ENCODE measurements around the gene CTSW.

The CTSW gene

DNA sequence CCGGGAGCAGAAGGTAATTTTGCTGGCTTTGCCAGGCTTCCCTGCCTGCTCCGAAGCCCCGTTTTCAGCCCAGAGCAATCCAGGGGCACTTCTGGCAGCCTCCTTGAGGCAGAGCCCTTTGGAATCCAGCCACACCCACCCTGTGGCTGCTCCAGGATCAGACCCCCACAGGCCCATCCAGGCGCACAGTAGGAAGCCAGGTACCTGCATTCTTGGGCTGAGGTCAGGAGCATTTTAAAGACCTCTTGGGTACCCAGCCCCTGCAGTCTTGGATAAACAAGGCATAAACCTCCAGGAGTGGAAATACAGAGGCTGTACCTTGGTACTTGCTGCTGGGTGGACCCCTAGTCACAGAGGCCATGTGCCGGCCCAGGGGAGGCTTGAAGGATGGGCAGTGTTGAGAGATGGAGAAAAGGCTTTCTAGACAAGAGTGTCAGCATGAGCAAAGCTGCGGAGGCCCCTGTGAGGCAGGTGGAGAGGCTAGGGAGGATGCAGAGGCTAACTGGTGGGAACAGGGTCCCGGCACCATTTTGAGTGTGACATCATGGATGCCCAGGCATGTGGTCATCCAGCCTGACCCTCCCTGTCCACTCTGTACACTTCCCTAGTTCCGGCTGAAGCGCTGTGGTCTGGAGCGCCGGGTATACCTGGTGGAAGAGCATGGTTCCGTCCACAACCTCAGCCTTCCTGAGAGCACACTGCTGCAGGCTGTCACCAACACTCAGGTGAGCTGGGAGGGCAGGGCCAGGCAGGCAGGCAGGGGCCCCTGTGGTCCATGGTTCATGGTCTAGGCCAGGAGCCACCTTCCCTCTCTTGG is 15.5 kb upstream of the CTSW start:
- H3K4me3 ChIP-seq: no peak overlapping the region
- peaks cover 43% of the 10 kb centered on the region; the same call in 1 of the 2 replicates for H3K36me3 ChIP-seq (ENCODE audit: insufficient read depth, low read length)
- H3K9ac ChIP-seq (ENCODE audit: insufficient read length): no peak overlapping the region
- H3K27ac ChIP-seq: no peak overlapping the region
- DNase-seq (ENCODE audit: low read depth, low spot score): no peak
- H3K9me3 ChIP-seq (ENCODE audit: low read depth, low read length): no peaks in the 10 kb centered on the region
- TF ChIP-seq FOXP2 (optimal IDR thresholded peaks at IDR 0.05; ENCODE audit: control extremely low read depth, extremely low read length, insufficient read depth) (no peak), EZH2 (IDR thresholded peaks at IDR 0.05) (no peak), POLR2AphosphoS5 (IDR thresholded peaks at IDR 0.05; ENCODE audit: borderline replicate concordance, low read depth, low read length) (no peak)

DNA sequence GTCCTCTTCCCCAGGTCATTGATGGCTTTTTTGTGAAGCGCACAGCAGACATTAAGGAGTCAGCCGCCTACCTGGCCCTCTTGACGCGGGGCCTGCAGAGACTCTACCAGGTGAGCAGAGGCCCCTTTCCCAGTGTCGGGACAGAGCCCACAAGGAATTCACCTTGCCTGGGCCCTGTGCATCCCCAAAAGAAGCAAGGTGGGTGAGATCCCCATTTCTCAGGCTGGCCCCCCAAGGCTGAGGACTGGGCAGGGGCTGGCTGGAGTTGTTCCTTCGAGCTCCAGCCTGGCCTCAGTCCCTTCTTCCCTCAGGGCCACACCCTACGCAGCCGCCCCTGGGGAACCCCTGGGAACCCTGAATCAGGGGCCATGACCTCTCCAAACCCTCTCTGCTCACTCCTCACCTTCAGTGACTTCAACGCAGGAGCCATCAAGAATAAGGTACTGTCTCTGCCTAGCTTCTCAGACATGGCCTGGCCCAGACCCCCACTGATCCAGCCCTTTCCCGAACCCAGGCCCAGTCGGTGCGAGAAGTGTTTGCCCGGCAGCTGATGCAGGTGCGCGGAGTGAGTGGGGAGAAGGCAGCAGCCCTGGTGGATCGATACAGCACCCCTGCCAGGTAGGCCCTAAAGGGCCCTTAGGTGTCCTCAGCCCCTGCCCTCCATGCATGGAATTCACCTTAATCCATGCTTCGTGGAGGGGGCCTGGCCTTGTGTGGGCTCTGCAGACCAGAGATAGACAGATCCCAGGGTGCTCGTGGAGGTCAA is 14.7 kb upstream of the CTSW start:
- H3K9ac ChIP-seq (ENCODE audit: insufficient read length): no peak overlapping the region
- TF ChIP-seq POLR2AphosphoS5 (IDR thresholded peaks at IDR 0.05; ENCODE audit: borderline replicate concordance, low read depth, low read length): no peak
- TF ChIP-seq EZH2 (IDR thresholded peaks at IDR 0.05): no peak
- TF ChIP-seq FOXP2 (optimal IDR thresholded peaks at IDR 0.05; ENCODE audit: control extremely low read depth, extremely low read length, insufficient read depth): no peak
- H3K4me3 ChIP-seq: no peak overlapping the region
- H3K9me3 ChIP-seq (ENCODE audit: low read depth, low read length): no peaks in the 10 kb centered on the region
- peaks cover 43% of the 10 kb centered on the region; the same call in 1 of the 2 replicates for H3K36me3 ChIP-seq (ENCODE audit: insufficient read depth, low read length)
- H3K27ac ChIP-seq: no peak overlapping the region
- DNase-seq (ENCODE audit: low read depth, low spot score): no peak

DNA sequence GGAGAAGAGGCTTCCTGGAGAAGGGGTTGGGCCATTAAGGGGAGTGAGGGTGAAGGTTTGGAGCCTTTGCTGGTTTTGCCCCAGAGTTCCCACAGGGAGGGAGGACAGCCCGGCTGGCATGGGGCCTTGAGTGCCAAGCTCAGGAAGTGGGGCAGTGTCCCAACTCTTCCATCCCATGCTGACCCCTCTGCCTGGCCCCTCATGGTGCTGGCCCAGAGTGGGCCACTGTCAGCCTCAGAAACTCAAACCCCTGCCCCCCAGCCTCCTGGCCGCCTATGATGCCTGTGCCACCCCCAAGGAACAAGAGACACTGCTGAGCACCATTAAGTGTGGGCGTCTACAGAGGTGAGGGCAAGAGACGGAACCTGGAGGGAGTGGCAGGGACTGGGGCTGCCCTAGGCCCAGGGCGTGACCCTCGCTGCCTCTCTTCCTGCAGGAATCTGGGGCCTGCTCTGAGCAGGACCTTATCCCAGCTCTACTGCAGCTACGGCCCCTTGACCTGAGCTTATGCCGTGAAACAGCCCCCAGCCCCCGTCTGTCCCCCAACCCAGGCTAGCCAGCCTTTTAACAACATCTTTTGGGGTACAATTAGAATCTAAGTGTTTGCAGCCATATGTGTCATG is 14.0 kb upstream of the CTSW start:
- no peak overlapping the region for H3K4me3 ChIP-seq
- TF ChIP-seq EZH2 (IDR thresholded peaks at IDR 0.05): no peak
- no peak for TF ChIP-seq FOXP2 (optimal IDR thresholded peaks at IDR 0.05; ENCODE audit: control extremely low read depth, extremely low read length, insufficient read depth)
- TF ChIP-seq POLR2AphosphoS5 (IDR thresholded peaks at IDR 0.05; ENCODE audit: borderline replicate concordance, low read depth, low read length): peak; percentile 12; the same call in 1 of the 2 replicates
- DNase-seq (ENCODE audit: low read depth, low spot score): no peak
- H3K9me3 ChIP-seq (ENCODE audit: low read depth, low read length): no peaks in the 10 kb centered on the region
- peaks cover 43% of the 10 kb centered on the region; the same call in 1 of the 2 replicates for H3K36me3 ChIP-seq (ENCODE audit: insufficient read depth, low read length)
- H3K27ac ChIP-seq: no peak overlapping the region
- H3K9ac ChIP-seq (ENCODE audit: insufficient read length): no peak overlapping the region

DNA sequence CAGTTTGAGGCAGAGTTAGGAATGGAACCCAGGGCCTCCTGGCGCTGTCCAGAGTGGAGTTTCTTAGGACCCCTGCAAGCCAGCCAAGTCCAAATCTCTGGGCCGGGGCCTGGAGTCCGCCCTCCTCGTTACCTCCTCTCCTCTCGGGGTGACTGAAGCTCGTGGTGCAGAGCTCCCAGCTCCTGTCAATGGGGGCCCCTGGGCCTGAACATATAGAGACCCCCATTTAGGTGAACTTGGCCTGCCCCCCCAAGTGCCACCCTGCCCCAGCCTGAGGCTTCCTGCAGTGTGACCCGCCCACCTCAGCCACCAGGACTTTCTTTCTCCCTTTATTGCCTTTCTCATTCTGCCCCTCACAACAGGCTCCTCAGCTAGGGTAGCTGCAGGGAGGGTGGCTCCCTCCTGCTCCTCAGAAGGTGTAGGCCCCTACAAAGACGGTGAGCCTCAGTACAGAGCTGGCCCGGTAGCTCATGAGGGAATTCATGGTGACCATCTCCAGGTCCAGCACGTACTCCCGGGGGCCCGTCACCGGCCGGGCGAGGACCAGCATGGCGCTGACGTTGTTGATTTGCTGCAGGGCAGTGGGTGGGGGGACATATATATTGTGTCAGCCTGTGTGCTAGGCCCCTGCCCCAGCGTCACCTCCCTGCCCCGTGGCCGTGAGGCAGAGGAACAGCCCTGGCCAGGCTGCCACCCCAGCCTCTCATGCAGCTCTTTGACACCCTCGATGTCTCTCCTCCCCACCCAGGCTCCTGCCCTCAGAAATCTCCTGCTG is 12.9 kb upstream of the CTSW start:
- no peak for TF ChIP-seq EZH2 (IDR thresholded peaks at IDR 0.05)
- TF ChIP-seq FOXP2 (optimal IDR thresholded peaks at IDR 0.05; ENCODE audit: control extremely low read depth, extremely low read length, insufficient read depth): no peak
- TF ChIP-seq POLR2AphosphoS5 (IDR thresholded peaks at IDR 0.05; ENCODE audit: borderline replicate concordance, low read depth, low read length): no peak
- H3K4me3 ChIP-seq: no peak overlapping the region
- no peak overlapping the region for H3K27ac ChIP-seq
- no peaks in the 10 kb centered on the region for H3K9me3 ChIP-seq (ENCODE audit: low read depth, low read length)
- DNase-seq (ENCODE audit: low read depth, low spot score): no peak
- H3K9ac ChIP-seq (ENCODE audit: insufficient read length): no peak overlapping the region
- peaks cover 43% of the 10 kb centered on the region; the same call in 1 of the 2 replicates for H3K36me3 ChIP-seq (ENCODE audit: insufficient read depth, low read length)

DNA sequence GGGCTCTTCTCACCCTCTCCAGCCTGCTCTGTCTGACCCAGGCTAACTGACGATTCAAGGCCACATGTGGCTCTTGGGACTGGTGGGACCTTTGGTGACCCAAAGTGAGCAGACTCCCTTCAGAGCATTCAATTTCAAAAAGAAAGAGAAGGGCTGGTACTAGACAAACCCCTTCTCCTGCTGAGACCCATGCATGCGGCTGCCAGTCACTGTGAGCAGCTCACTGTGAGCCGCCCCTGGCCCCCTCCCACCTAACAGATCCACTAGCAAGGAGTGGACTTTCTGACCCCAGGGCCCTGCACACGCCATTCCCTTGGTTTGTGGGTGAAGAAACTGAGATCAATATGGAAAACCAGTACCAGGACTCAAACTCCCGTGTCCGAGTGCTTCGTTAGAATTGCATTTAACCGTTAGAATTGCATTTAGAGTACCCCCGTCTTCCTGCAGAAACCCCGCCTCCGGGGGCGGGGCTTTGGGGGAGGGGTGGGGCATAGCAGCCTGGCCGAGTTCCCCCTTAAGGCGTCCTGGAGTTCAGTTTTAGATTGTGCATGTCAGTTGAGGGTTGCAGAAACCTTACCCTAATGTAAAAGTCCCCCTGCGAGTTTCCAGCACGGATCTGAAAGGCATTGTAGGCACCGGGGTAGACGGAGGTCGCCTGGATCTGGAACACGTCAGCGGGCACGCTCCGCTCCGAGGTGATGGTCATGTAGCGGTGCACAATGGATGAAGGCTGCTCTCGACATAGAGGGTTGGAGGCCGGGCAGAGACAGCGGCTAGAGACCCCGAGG is 12.2 kb upstream of the CTSW start:
- DNase-seq (ENCODE audit: low read depth, low spot score): no peak
- no peak overlapping the region; the same call in 1 of the 2 replicates for H3K4me3 ChIP-seq
- no peak for TF ChIP-seq POLR2AphosphoS5 (IDR thresholded peaks at IDR 0.05; ENCODE audit: borderline replicate concordance, low read depth, low read length)
- no peak for TF ChIP-seq EZH2 (IDR thresholded peaks at IDR 0.05)
- no peak for TF ChIP-seq FOXP2 (optimal IDR thresholded peaks at IDR 0.05; ENCODE audit: control extremely low read depth, extremely low read length, insufficient read depth)

DNA sequence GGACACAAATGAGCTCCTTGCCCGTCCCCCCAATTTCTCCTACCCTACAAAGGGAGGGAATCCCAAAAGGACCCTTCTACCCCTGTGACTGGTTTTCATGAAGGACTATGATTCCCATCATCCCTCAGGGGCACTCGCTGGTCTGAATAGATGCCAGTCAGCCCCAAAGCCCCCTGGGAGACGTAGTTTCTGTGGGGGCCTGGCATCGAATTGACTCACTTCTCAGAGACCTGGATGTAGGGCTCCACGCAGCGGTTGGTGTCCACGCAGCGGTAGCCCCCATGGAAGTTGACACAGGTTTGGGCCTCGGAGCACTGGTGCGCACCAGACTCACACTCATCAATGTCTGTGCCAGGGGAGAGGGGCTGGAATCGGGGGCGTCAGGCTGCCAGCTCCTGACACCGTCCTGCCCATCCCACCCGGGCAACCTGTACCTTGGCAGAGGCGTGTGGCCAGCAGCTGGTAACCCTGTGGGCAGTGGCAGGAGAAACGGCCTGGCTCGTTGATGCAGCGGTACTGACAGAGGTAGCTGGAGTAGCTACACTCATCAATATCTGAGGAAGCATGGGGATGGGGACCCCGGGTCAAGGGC is 11.5 kb upstream of the CTSW start:
- TF ChIP-seq FOXP2 (optimal IDR thresholded peaks at IDR 0.05; ENCODE audit: control extremely low read depth, extremely low read length, insufficient read depth) (no peak), POLR2AphosphoS5 (IDR thresholded peaks at IDR 0.05; ENCODE audit: borderline replicate concordance, low read depth, low read length) (no peak; the same call in 1 of the 2 replicates), EZH2 (IDR thresholded peaks at IDR 0.05) (no peak)
- Histone ChIP-seq H3K9me3 (ENCODE audit: low read depth, low read length) (no peaks in the 10 kb centered on the region), H3K36me3 (ENCODE audit: insufficient read depth, low read length) (peaks cover 29% of the 10 kb centered on the region; the same call in 1 of the 2 replicates), H3K9ac (ENCODE audit: insufficient read length) (no peak overlapping the region), H3K4me3 (no peak overlapping the region), H3K27ac (no peak overlapping the region)
- DNase-seq (ENCODE audit: low read depth, low spot score): no peak

More for the DNA sequence above, 12.2 kb upstream of the CTSW start:
- Histone ChIP-seq H3K27ac (peak overlapping the region; percentile 33; the same call in 1 of the 2 replicates), H3K9ac (ENCODE audit: insufficient read length) (no peak overlapping the region), H3K9me3 (ENCODE audit: low read depth, low read length) (no peaks in the 10 kb centered on the region), H3K36me3 (ENCODE audit: insufficient read depth, low read length) (peaks cover 36% of the 10 kb centered on the region; the same call in 1 of the 2 replicates)

DNA sequence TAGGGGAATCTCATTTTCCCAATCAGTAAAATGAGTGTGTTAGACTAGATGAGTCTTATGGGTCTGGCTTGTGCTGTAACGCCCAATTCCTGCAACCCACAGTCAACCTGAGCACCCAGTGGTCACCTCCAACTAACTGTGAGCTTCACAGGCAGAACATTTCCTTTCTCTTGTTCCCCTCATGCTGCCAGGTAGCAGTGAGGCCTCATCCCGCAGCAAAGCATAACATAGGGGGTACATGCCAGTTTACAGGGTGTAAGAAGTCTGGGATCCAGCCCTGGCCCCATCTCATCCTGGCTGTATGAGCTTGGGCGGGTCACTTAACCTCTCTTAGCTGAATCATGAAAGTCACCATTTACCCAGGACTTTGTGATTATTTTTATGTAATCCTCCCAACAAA is 10.7 kb upstream of the CTSW start:
- Histone ChIP-seq H3K9me3 (ENCODE audit: low read depth, low read length) (no peaks in the 10 kb centered on the region), H3K4me3 (no peak overlapping the region), H3K9ac (ENCODE audit: insufficient read length) (no peak overlapping the region), H3K36me3 (ENCODE audit: insufficient read depth, low read length) (peaks cover 21% of the 10 kb centered on the region; the same call in 1 of the 2 replicates), H3K27ac (no peak overlapping the region)
- no peak for TF ChIP-seq EZH2 (IDR thresholded peaks at IDR 0.05)
- TF ChIP-seq POLR2AphosphoS5 (IDR thresholded peaks at IDR 0.05; ENCODE audit: borderline replicate concordance, low read depth, low read length): peak; percentile 27; the same call in 1 of the 2 replicates
- no peak for DNase-seq (ENCODE audit: low read depth, low spot score)
